Measurements from ENCODE around the gene TMEM253. TPM values are rescaled to one million over a fixed set of nuclear protein-coding genes. Genes with fewer than 3 reads are reported as not detected.
A peak's percentile ranks its signal among the peaks of the same experiment; 100 is the strongest.

TMEM253 gene
- total RNA-seq, 2 donors from 2014 or later, result 0.40 to 0.49 TPM

DNA sequence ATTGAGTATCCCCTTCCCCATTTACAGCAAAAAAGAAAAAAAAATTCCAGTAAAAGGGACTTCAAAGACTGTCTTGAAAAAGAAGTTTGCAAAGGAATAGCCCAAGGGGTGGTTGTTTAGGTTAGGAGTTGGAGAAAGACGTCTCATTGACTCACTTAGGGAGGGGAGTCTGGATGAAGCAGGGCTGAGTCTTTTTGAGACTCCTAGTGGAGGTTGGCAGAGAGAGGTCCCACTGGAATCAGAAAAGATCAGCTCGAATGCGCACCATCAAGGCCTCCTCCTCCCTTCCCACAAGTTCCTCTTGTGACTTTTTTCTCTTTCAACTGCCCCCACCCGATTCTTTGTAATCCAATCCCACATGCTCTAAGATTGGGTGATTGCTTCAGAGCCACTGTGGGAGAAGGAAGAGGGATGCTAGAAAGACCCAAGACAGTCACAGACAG, 28.8 kb upstream of the TMEM253 start:
- WGBS, 2 experiments (ENCODE audit: insufficient coverage in 1 of 2, insufficient read length in 1 of 2), result 27 to 40% methylated on average over 3 to 4 of the region's 4 CpGs
- Mint-ChIP-seq H3K4me3 (peak overlapping the region; percentile 86), H3K9me3 (no peaks in the 10 kb centered on the region), H3K27me3 (ENCODE audit: insufficient read depth) (peaks cover 5% of the 10 kb centered on the region), H3K27ac (peak overlapping the region; percentile 95), H3K36me3 (ENCODE audit: low read depth) (peaks cover 34% of the 10 kb centered on the region), H3K4me1 (peaks cover 16% of the 10 kb centered on the region)
- Histone ChIP-seq H3K27me3 (ENCODE audit: control insufficient read depth, insufficient read depth, low read length, poor library complexity, severe bottlenecking) (no peaks in the 10 kb centered on the region), H3K36me3 (ENCODE audit: control insufficient read depth, insufficient read depth, low read length) (peaks cover 42% of the 10 kb centered on the region), H3K4me1 (ENCODE audit: control insufficient read depth, insufficient read depth, low read length) (peaks cover 4% of the 10 kb centered on the region), H3K4me3 (ENCODE audit: low read length) (peak overlapping the region; percentile 93), H3K27ac (ENCODE audit: low read depth, low read length) (peak overlapping the region; percentile 94), H3K9ac (ENCODE audit: extremely low read depth, low read length, poor library complexity, severe bottlenecking) (peak overlapping the region; percentile 70), H3K9me3 (ENCODE audit: control insufficient read depth, low read length) (no peaks in the 10 kb centered on the region)
- TF ChIP-seq, protein P1, sequence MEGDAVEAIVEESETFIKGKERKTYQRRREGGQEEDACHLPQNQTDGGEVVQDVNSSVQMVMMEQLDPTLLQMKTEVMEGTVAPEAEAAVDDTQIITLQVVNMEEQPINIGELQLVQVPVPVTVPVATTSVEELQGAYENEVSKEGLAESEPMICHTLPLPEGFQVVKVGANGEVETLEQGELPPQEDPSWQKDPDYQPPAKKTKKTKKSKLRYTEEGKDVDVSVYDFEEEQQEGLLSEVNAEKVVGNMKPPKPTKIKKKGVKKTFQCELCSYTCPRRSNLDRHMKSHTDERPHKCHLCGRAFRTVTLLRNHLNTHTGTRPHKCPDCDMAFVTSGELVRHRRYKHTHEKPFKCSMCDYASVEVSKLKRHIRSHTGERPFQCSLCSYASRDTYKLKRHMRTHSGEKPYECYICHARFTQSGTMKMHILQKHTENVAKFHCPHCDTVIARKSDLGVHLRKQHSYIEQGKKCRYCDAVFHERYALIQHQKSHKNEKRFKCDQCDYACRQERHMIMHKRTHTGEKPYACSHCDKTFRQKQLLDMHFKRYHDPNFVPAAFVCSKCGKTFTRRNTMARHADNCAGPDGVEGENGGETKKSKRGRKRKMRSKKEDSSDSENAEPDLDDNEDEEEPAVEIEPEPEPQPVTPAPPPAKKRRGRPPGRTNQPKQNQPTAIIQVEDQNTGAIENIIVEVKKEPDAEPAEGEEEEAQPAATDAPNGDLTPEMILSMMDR (conservative IDR thresholded peaks at IDR 0.05), result peak; percentile 40
- no peak for DNase-seq

DNA sequence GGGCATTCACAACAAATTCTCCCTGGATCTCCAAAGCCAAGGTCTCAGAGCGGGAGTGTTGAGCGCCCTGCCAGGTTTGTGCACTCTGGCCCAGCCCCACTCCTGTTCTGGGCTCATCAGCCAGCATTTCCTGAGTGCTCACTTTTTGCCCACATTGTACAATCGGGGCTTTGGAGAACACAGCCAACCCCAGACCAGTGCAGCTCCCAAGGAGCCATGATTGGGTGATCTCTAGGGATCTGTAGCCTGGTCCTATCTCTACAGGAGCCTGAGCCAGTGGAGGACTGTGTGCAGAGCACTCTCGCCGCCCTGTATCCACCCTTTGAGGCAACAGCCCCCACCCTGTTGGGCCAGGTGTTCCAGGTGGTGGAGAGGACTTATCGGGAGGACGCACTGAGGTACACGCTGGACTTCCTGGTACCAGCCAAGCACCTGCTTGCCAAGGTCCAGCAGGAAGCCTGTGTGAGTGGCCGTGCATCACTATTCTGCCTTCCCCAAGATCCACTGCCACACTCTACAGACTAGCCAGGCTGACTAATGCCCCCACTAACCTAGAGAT, 28.0 kb upstream of the TMEM253 start:
- Histone ChIP-seq H3K9ac (ENCODE audit: extremely low read depth, low read length, poor library complexity, severe bottlenecking) (no peak overlapping the region), H3K27me3 (ENCODE audit: control insufficient read depth, insufficient read depth, low read length, poor library complexity, severe bottlenecking) (no peaks in the 10 kb centered on the region), H3K27ac (ENCODE audit: low read depth, low read length) (no peak overlapping the region), H3K4me1 (ENCODE audit: control insufficient read depth, insufficient read depth, low read length) (peaks cover 4% of the 10 kb centered on the region), H3K4me3 (ENCODE audit: low read length) (no peak overlapping the region), H3K36me3 (ENCODE audit: control insufficient read depth, insufficient read depth, low read length) (peaks cover 49% of the 10 kb centered on the region), H3K9me3 (ENCODE audit: control insufficient read depth, low read length) (no peaks in the 10 kb centered on the region)
- H3K36me3 Mint-ChIP-seq (ENCODE audit: low read depth), result peaks cover 42% of the 10 kb centered on the region
- H3K27ac Mint-ChIP-seq, result peak overlapping the region; percentile 44
- no peak for DNase-seq
- H3K27me3 Mint-ChIP-seq (ENCODE audit: insufficient read depth), result peaks cover 2% of the 10 kb centered on the region
- no peaks in the 10 kb centered on the region for H3K9me3 Mint-ChIP-seq
- 95 to 97% methylated on average over 5 to 9 of the region's 9 CpGs for WGBS, 2 experiments (ENCODE audit: insufficient coverage in 1 of 2, insufficient read length in 1 of 2)
- peak overlapping the region; percentile 86 for H3K4me3 Mint-ChIP-seq
- TF ChIP-seq, protein P1 (conservative IDR thresholded peaks at IDR 0.05), result no peak
- H3K4me1 Mint-ChIP-seq, result peaks cover 16% of the 10 kb centered on the region

DNA sequence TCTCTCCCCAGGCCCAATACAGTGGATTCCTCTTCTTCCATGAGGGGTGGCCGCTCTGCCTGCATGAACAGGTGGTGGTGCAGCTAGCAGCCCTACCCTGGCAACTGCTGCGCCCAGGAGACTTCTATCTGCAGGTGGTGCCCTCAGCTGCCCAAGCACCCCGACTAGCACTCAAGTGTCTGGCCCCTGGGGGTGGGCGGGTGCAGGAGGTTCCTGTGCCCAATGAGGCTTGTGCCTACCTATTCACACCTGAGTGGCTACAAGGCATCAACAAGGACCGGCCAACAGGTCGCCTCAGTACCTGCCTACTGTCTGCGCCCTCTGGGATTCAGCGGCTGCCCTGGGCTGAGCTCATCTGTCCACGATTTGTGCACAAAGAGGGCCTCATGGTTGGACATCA, 26.9 kb upstream of the TMEM253 start:
- H3K4me3 ChIP-seq (ENCODE audit: low read length), result no peak overlapping the region
- peaks cover 16% of the 10 kb centered on the region for H3K4me1 Mint-ChIP-seq
- H3K27ac Mint-ChIP-seq, result no peak overlapping the region
- no peaks in the 10 kb centered on the region for H3K9me3 ChIP-seq (ENCODE audit: control insufficient read depth, low read length)
- no peaks in the 10 kb centered on the region for H3K27me3 Mint-ChIP-seq (ENCODE audit: insufficient read depth)
- TF ChIP-seq, protein P1 (conservative IDR thresholded peaks at IDR 0.05), result no peak
- DNase-seq, result no peak
- no peaks in the 10 kb centered on the region for H3K4me1 ChIP-seq (ENCODE audit: control insufficient read depth, insufficient read depth, low read length)
- peaks cover 50% of the 10 kb centered on the region for H3K36me3 Mint-ChIP-seq (ENCODE audit: low read depth)
- H3K9ac ChIP-seq (ENCODE audit: extremely low read depth, low read length, poor library complexity, severe bottlenecking), result no peak overlapping the region
- H3K4me3 Mint-ChIP-seq, result no peak overlapping the region
- peaks cover 58% of the 10 kb centered on the region for H3K36me3 ChIP-seq (ENCODE audit: control insufficient read depth, insufficient read depth, low read length)
- no peaks in the 10 kb centered on the region for H3K9me3 Mint-ChIP-seq
- H3K27ac ChIP-seq (ENCODE audit: low read depth, low read length), result no peak overlapping the region
- H3K27me3 ChIP-seq (ENCODE audit: control insufficient read depth, insufficient read depth, low read length, poor library complexity, severe bottlenecking), result no peaks in the 10 kb centered on the region
- WGBS, 2 experiments (ENCODE audit: insufficient coverage in 1 of 2, insufficient read length in 1 of 2), result 93 to 97% methylated on average over 9 of the region's 9 CpGs

Data from endodermal cell (in vitro differentiated cells).